ENCODE results near the gene FAM107B. TPM values are rescaled to one million over a fixed set of nuclear protein-coding genes. Genes with fewer than 3 reads are reported as not detected.

FAM107B gene
- total and polyA plus RNA-seq, 4 donors, result 24.9 to 58.1 (median 30.9) TPM

DNA sequence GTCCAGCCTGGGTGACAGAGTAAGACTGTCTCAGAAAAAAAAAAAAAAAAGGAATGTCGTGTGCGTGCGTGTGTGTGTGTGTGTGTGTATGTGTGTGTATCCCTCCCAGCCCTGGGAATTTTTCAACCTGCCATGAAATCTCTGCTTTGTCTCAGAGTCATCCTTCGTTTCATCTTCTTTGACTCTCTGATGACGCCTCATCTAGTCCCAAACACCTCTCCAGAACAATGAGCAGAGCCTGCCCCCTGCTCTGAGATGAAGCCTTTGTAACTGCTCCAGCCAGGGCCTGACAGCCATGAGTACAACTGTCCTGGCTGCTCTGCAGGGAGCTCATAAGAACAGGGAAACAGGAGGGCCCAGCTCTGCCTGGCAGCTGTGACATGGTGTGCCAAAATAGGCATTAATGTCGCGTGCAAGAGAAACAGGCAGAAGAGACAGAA is 149.5 kb downstream of the FAM107B start:
- no peaks in the 10 kb centered on the region for H3K36me3 ChIP-seq (ENCODE audit: control insufficient read depth in 4 of 4, insufficient read depth in 3 of 4, low read depth in 1 of 4, low read length in 3 of 4)
- H3K9me3 ChIP-seq (ENCODE audit: control insufficient read depth in 4 of 4, low read length in 3 of 4), result no peaks in the 10 kb centered on the region
- 81% methylated on average over 7 of the region's 7 CpGs for WGBS
- H3K4me1 ChIP-seq (ENCODE audit: control insufficient read depth in 4 of 4, insufficient read depth in 4 of 4, low read length in 3 of 4), result no peaks in the 10 kb centered on the region
- TF ChIP-seq, protein P1, sequence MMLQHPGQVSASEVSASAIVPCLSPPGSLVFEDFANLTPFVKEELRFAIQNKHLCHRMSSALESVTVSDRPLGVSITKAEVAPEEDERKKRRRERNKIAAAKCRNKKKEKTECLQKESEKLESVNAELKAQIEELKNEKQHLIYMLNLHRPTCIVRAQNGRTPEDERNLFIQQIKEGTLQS (IDR thresholded peaks at IDR 0.05), result no peak
- TF ChIP-seq RAD21 (IDR thresholded peaks at IDR 0.05) (no peak), FOXA2 (IDR thresholded peaks at IDR 0.05) (no peak), JUND (IDR thresholded peaks at IDR 0.05) (no peak)
- TF ChIP-seq, protein P2, sequence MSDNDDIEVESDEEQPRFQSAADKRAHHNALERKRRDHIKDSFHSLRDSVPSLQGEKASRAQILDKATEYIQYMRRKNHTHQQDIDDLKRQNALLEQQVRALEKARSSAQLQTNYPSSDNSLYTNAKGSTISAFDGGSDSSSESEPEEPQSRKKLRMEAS (IDR thresholded peaks at IDR 0.05), result no peak
- H3K4me3 ChIP-seq (ENCODE audit: low read depth in 1 of 3, low read length in 3 of 3), result no peak overlapping the region
- H3K27me3 ChIP-seq (ENCODE audit: control insufficient read depth in 4 of 4, insufficient read depth in 4 of 4, low read length in 3 of 4), result no peaks in the 10 kb centered on the region
- no peak overlapping the region for H3K27ac ChIP-seq (ENCODE audit: low read depth in 1 of 2, low read length in 2 of 2)
- H3K9ac ChIP-seq (ENCODE audit: low read depth in 1 of 2, low read length in 2 of 2), result no peak overlapping the region
- no peak for DNase-seq (ENCODE audit: low spot score)

DNA sequence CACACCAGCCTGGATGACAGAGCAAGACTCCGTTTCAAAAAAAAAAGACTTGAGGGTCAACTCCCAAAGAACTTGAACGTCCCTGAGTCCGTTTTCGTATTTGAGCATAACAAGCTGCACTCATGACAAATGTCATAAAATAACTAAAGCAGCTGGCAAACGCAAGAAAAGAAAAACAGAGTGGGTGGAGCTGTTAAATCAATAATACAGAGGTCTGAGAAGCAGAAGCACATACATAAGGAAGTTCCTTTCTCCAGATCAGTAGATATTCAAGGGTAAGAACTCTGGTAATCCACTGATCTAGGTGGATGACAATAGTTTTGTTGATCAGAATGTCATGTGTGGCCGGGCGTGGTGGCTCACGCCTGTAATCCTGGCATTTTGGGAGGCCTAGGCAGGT is 150.1 kb downstream of the FAM107B start:
- Histone ChIP-seq H3K4me1 (ENCODE audit: control insufficient read depth in 4 of 4, insufficient read depth in 4 of 4, low read length in 3 of 4) (no peaks in the 10 kb centered on the region), H3K27me3 (ENCODE audit: control insufficient read depth in 4 of 4, insufficient read depth in 4 of 4, low read length in 3 of 4) (no peaks in the 10 kb centered on the region), H3K9me3 (ENCODE audit: control insufficient read depth in 4 of 4, low read length in 3 of 4) (no peaks in the 10 kb centered on the region), H3K36me3 (ENCODE audit: control insufficient read depth in 4 of 4, insufficient read depth in 3 of 4, low read depth in 1 of 4, low read length in 3 of 4) (no peaks in the 10 kb centered on the region), H3K9ac (ENCODE audit: low read depth in 1 of 2, low read length in 2 of 2) (no peak overlapping the region), H3K27ac (ENCODE audit: low read depth in 1 of 2, low read length in 2 of 2) (no peak overlapping the region), H3K4me3 (ENCODE audit: low read depth in 1 of 3, low read length in 3 of 3) (no peak overlapping the region)
- WGBS, result 88% methylated on average over 8 of the region's 8 CpGs
- no peak for DNase-seq (ENCODE audit: low spot score)
- TF ChIP-seq HNF4A (conservative IDR thresholded peaks at IDR 0.05), result no peak
- TF ChIP-seq, protein P3, sequence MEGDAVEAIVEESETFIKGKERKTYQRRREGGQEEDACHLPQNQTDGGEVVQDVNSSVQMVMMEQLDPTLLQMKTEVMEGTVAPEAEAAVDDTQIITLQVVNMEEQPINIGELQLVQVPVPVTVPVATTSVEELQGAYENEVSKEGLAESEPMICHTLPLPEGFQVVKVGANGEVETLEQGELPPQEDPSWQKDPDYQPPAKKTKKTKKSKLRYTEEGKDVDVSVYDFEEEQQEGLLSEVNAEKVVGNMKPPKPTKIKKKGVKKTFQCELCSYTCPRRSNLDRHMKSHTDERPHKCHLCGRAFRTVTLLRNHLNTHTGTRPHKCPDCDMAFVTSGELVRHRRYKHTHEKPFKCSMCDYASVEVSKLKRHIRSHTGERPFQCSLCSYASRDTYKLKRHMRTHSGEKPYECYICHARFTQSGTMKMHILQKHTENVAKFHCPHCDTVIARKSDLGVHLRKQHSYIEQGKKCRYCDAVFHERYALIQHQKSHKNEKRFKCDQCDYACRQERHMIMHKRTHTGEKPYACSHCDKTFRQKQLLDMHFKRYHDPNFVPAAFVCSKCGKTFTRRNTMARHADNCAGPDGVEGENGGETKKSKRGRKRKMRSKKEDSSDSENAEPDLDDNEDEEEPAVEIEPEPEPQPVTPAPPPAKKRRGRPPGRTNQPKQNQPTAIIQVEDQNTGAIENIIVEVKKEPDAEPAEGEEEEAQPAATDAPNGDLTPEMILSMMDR (IDR thresholded peaks at IDR 0.05; ENCODE audit: low read depth, low read length, missing input control), result no peak
- TF ChIP-seq RAD21 (IDR thresholded peaks at IDR 0.05), result no peak
- no peak for TF ChIP-seq RXRA (IDR thresholded peaks at IDR 0.05)
- no peak for TF ChIP-seq NR2F2 (IDR thresholded peaks at IDR 0.05)
- TF ChIP-seq, protein P2 (IDR thresholded peaks at IDR 0.05), result no peak
- TF ChIP-seq, protein P1 (IDR thresholded peaks at IDR 0.05), result no peak
- TF ChIP-seq, protein P4, sequence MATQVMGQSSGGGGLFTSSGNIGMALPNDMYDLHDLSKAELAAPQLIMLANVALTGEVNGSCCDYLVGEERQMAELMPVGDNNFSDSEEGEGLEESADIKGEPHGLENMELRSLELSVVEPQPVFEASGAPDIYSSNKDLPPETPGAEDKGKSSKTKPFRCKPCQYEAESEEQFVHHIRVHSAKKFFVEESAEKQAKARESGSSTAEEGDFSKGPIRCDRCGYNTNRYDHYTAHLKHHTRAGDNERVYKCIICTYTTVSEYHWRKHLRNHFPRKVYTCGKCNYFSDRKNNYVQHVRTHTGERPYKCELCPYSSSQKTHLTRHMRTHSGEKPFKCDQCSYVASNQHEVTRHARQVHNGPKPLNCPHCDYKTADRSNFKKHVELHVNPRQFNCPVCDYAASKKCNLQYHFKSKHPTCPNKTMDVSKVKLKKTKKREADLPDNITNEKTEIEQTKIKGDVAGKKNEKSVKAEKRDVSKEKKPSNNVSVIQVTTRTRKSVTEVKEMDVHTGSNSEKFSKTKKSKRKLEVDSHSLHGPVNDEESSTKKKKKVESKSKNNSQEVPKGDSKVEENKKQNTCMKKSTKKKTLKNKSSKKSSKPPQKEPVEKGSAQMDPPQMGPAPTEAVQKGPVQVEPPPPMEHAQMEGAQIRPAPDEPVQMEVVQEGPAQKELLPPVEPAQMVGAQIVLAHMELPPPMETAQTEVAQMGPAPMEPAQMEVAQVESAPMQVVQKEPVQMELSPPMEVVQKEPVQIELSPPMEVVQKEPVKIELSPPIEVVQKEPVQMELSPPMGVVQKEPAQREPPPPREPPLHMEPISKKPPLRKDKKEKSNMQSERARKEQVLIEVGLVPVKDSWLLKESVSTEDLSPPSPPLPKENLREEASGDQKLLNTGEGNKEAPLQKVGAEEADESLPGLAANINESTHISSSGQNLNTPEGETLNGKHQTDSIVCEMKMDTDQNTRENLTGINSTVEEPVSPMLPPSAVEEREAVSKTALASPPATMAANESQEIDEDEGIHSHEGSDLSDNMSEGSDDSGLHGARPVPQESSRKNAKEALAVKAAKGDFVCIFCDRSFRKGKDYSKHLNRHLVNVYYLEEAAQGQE (IDR thresholded peaks at IDR 0.05), result no peak
- no peak for TF ChIP-seq FOXA1 (IDR thresholded peaks at IDR 0.05)
- no peak for TF ChIP-seq HNF4G (IDR thresholded peaks at IDR 0.05)
- TF ChIP-seq GABPA (IDR thresholded peaks at IDR 0.05 in 1 of 2, conservative IDR thresholded peaks at IDR 0.05 in 1 of 2), result no peak
- TF ChIP-seq EGR1 (IDR thresholded peaks at IDR 0.05; ENCODE audit: low read depth in 2 of 2), result no peak
- TF ChIP-seq SP1 (IDR thresholded peaks at IDR 0.05), result no peak
- no peak for TF ChIP-seq JUND (IDR thresholded peaks at IDR 0.05)
- TF ChIP-seq, protein P5, sequence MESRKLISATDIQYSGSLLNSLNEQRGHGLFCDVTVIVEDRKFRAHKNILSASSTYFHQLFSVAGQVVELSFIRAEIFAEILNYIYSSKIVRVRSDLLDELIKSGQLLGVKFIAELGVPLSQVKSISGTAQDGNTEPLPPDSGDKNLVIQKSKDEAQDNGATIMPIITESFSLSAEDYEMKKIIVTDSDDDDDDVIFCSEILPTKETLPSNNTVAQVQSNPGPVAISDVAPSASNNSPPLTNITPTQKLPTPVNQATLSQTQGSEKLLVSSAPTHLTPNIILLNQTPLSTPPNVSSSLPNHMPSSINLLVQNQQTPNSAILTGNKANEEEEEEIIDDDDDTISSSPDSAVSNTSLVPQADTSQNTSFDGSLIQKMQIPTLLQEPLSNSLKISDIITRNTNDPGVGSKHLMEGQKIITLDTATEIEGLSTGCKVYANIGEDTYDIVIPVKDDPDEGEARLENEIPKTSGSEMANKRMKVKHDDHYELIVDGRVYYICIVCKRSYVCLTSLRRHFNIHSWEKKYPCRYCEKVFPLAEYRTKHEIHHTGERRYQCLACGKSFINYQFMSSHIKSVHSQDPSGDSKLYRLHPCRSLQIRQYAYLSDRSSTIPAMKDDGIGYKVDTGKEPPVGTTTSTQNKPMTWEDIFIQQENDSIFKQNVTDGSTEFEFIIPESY (IDR thresholded peaks at IDR 0.05), result no peak
- no peak for TF ChIP-seq TAF1 (conservative IDR thresholded peaks at IDR 0.05)
- TF ChIP-seq FOXA2 (IDR thresholded peaks at IDR 0.05), result no peak
- TF ChIP-seq YY1 (IDR thresholded peaks at IDR 0.05), result no peak
